Hepatocyte (in vitro differentiated cells): Measurements from ENCODE around the gene PPME1.

Source experiments
- EZH2 ChIP-seq: fragments of 200-600 bp; sonication (generic); IDR thresholded peaks from 2 replicates; pipeline ENCODE4 v1.6.1; 2016; ENCODE audit warnings: antibody characterized with exemption, mild to moderate bottlenecking, borderline replicate concordance
- EZH2phosphoT487 ChIP-seq: fragments of 200-600 bp; sonication (generic); IDR thresholded peaks from one replicate; pipeline ENCODE4 v1.6.1; 2018; ENCODE audit warnings: antibody characterized with exemption, mild to moderate bottlenecking, low read depth, moderate library complexity; ENCODE audit not compliant: unreplicated experiment, severe bottlenecking
- TF ChIP-seq, protein P1 (sequence below): fragments of 200-600 bp; sonication (generic); IDR thresholded peaks from 2 replicates; pipeline ENCODE4 v1.5.1; 2016; ENCODE audit warnings: antibody characterized with exemption, mild to moderate bottlenecking; ENCODE audit not compliant: poor library complexity

GRCh38 chr11:74269161-74269811, 98.2 kb downstream of the PPME1 start:
- TF ChIP-seq, protein P1, sequence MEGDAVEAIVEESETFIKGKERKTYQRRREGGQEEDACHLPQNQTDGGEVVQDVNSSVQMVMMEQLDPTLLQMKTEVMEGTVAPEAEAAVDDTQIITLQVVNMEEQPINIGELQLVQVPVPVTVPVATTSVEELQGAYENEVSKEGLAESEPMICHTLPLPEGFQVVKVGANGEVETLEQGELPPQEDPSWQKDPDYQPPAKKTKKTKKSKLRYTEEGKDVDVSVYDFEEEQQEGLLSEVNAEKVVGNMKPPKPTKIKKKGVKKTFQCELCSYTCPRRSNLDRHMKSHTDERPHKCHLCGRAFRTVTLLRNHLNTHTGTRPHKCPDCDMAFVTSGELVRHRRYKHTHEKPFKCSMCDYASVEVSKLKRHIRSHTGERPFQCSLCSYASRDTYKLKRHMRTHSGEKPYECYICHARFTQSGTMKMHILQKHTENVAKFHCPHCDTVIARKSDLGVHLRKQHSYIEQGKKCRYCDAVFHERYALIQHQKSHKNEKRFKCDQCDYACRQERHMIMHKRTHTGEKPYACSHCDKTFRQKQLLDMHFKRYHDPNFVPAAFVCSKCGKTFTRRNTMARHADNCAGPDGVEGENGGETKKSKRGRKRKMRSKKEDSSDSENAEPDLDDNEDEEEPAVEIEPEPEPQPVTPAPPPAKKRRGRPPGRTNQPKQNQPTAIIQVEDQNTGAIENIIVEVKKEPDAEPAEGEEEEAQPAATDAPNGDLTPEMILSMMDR, result no peak
- TF ChIP-seq EZH2 (no peak), EZH2phosphoT487 (no peak)
